ENCODE measurements around the gene CNBD2. TPM values are rescaled to one million over a fixed set of nuclear protein-coding genes. Genes with fewer than 3 reads are reported as not detected.

The CNBD2 gene
- total and polyA plus RNA-seq, 10 of the 15 experiments (the other 5 are each of a cell fraction or from before 2014, with no cell fraction given), result 0.86 to 7.4 (median 4.6) TPM

DNA sequence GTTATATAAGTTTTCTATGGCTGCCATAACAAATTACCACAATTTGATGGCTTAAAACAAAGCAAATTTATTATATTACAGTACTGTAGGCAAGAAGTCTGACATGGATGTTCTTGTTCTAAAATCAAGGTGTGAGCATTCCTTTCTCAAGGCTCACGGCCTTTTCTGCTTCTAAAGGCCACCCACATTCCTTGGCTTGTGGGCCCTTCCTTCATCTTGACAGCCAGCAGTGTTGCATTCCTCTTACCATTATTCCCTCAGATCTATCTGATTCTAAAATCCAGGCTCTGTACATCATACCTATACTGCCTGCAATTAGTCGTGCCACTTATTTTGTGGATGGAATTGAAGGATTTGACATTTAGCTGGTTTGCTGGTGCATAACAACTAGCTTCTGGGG lies 3.6 kb downstream of the CNBD2 start (continued):
- TF ChIP-seq, protein P1, sequence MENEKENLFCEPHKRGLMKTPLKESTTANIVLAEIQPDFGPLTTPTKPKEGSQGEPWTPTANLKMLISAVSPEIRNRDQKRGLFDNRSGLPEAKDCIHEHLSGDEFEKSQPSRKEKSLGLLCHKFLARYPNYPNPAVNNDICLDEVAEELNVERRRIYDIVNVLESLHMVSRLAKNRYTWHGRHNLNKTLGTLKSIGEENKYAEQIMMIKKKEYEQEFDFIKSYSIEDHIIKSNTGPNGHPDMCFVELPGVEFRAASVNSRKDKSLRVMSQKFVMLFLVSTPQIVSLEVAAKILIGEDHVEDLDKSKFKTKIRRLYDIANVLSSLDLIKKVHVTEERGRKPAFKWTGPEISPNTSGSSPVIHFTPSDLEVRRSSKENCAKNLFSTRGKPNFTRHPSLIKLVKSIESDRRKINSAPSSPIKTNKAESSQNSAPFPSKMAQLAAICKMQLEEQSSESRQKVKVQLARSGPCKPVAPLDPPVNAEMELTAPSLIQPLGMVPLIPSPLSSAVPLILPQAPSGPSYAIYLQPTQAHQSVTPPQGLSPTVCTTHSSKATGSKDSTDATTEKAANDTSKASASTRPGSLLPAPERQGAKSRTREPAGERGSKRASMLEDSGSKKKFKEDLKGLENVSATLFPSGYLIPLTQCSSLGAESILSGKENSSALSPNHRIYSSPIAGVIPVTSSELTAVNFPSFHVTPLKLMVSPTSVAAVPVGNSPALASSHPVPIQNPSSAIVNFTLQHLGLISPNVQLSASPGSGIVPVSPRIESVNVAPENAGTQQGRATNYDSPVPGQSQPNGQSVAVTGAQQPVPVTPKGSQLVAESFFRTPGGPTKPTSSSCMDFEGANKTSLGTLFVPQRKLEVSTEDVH (IDR thresholded peaks at IDR 0.05; ENCODE audit: low read depth, partially characterized antibody), result no peak
- TF ChIP-seq IRF4 (IDR thresholded peaks at IDR 0.05; ENCODE audit: low read depth, low read length) (no peak), RAD51 (IDR thresholded peaks at IDR 0.05) (no peak), FOS (IDR thresholded peaks at IDR 0.05; ENCODE audit: borderline replicate concordance, extremely low read depth, insufficient read length) (no peak)

DNA sequence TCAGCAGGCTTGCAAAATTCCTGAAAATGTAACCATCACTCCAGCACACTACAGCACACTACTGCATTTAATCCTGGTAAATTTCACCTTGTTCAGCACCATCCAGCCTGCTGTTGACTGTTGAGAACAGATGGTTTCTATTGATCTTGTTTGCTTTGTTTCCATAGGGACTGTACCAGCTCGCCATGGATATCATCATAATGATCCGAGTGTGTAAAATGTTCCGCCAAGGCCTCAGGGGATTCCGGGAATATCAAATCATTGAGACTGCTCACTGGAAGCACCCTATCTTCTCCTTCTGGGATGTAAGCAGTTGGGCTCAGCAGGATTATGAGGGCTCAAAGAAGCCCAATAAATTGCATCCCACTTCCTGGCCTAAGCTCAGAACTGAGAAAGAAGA lies 4.1 kb downstream of the CNBD2 start:
- Histone ChIP-seq H3K4me3 (no peak overlapping the region), H3K27me3 (replicated peaks in 1 of 2; ENCODE audit: control insufficient read depth in 2 of 2, insufficient read depth in 2 of 2, low read length in 1 of 2) (no peaks in the 10 kb centered on the region; a peak in 1 of 4 replicates), H3K4me1 (ENCODE audit: control insufficient read depth, insufficient read depth, low read length) (no peaks in the 10 kb centered on the region), H4K20me1 (ENCODE audit: control insufficient read depth, insufficient read depth) (no peaks in the 10 kb centered on the region), H3K27ac (ENCODE audit: control insufficient read depth, insufficient read depth) (no peak overlapping the region), H3K9me3 (replicated peaks; ENCODE audit: control insufficient read depth, insufficient read depth, low read length) (no peaks in the 10 kb centered on the region), H3K4me2 (ENCODE audit: control insufficient read depth, insufficient read depth) (no peak overlapping the region), H3K36me3 (ENCODE audit: control insufficient read depth in 2 of 2, insufficient read depth in 2 of 2, low read length in 1 of 2) (no peaks in the 10 kb centered on the region), H3K79me2 (ENCODE audit: control insufficient read depth, insufficient read depth, low read length) (no peaks in the 10 kb centered on the region), H3K9ac (ENCODE audit: control insufficient read depth, insufficient read depth, low read length) (no peak overlapping the region), H2AFZ (ENCODE audit: control insufficient read depth, low read depth, low read length) (no peak overlapping the region)
- intact Hi-C loops (cut with micrococcal nuclease; ENCODE audit: unreplicated experiment) (no loop called here), in situ Hi-C loops (cut with MboI) (no loop called here)
- SMC1A ChIA-PET (ENCODE audit: uncharacterized antibody, unreplicated experiment), result no interaction called here
- CTCF ChIA-PET, result interaction anchor here (1.0 to 1.8 kb wide), 2 partner anchors 23 to 230 kb away, joined by 3 to 6 read pairs; no protein-coding TSS in a partner anchor
- FAIRE-seq (no peak), DNase-seq (ENCODE audit: low read depth, low spot score) (no peak), ATAC-seq (no peak)
- no TSS peak for BruUV-seq (replicated peaks)
- RAD21 ChIA-PET (ENCODE audit: unreplicated experiment), result no interaction called here
- WGBS (ENCODE audit: insufficient coverage, insufficient replicate concordance, low lambda C conversion rate, missing lambda C conversion rate), result 66% methylated on average over 4 of the region's 4 CpGs
- POLR2A ChIA-PET, result no interaction called here
- TF ChIP-seq TBL1XR1 (IDR thresholded peaks at IDR 0.05; ENCODE audit: low read depth, low read length) (no peak), RB1 (IDR thresholded peaks at IDR 0.05; ENCODE audit: borderline replicate concordance) (no peak), FOXM1 (IDR thresholded peaks at IDR 0.05; ENCODE audit: low read depth, low read length) (no peak), PML (IDR thresholded peaks at IDR 0.05; ENCODE audit: low read length) (no peak), MYC (IDR thresholded peaks at IDR 0.05; ENCODE audit: insufficient read depth, insufficient read length, insufficient replicate concordance, low read length, severe bottlenecking) (no peak), TAF1 (IDR thresholded peaks at IDR 0.05; ENCODE audit: borderline replicate concordance, low read depth, low read length) (no peak), HCFC1 (IDR thresholded peaks at IDR 0.05; ENCODE audit: low read length) (no peak)
- TF ChIP-seq, protein P2, sequence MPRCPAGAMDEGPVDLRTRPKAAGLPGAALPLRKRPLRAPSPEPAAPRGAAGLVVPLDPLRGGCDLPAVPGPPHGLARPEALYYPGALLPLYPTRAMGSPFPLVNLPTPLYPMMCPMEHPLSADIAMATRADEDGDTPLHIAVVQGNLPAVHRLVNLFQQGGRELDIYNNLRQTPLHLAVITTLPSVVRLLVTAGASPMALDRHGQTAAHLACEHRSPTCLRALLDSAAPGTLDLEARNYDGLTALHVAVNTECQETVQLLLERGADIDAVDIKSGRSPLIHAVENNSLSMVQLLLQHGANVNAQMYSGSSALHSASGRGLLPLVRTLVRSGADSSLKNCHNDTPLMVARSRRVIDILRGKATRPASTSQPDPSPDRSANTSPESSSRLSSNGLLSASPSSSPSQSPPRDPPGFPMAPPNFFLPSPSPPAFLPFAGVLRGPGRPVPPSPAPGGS (IDR thresholded peaks at IDR 0.05; ENCODE audit: borderline replicate concordance, insufficient read depth, low read depth, low read length, poor library complexity, severe bottlenecking), result no peak
- TF ChIP-seq, protein P3, sequence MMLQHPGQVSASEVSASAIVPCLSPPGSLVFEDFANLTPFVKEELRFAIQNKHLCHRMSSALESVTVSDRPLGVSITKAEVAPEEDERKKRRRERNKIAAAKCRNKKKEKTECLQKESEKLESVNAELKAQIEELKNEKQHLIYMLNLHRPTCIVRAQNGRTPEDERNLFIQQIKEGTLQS (IDR thresholded peaks at IDR 0.05; ENCODE audit: borderline replicate concordance, extremely low read depth, low read depth, low read length), result no peak
- TF ChIP-seq, protein P4, sequence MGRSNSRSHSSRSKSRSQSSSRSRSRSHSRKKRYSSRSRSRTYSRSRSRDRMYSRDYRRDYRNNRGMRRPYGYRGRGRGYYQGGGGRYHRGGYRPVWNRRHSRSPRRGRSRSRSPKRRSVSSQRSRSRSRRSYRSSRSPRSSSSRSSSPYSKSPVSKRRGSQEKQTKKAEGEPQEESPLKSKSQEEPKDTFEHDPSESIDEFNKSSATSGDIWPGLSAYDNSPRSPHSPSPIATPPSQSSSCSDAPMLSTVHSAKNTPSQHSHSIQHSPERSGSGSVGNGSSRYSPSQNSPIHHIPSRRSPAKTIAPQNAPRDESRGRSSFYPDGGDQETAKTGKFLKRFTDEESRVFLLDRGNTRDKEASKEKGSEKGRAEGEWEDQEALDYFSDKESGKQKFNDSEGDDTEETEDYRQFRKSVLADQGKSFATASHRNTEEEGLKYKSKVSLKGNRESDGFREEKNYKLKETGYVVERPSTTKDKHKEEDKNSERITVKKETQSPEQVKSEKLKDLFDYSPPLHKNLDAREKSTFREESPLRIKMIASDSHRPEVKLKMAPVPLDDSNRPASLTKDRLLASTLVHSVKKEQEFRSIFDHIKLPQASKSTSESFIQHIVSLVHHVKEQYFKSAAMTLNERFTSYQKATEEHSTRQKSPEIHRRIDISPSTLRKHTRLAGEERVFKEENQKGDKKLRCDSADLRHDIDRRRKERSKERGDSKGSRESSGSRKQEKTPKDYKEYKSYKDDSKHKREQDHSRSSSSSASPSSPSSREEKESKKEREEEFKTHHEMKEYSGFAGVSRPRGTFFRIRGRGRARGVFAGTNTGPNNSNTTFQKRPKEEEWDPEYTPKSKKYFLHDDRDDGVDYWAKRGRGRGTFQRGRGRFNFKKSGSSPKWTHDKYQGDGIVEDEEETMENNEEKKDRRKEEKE (IDR thresholded peaks at IDR 0.05), result no peak
- TF ChIP-seq, protein P5, sequence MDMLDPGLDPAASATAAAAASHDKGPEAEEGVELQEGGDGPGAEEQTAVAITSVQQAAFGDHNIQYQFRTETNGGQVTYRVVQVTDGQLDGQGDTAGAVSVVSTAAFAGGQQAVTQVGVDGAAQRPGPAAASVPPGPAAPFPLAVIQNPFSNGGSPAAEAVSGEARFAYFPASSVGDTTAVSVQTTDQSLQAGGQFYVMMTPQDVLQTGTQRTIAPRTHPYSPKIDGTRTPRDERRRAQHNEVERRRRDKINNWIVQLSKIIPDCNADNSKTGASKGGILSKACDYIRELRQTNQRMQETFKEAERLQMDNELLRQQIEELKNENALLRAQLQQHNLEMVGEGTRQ (IDR thresholded peaks at IDR 0.05; ENCODE audit: borderline replicate concordance, low read depth, low read length), result no peak

All from GM12878 (cell line).